ENCODE data around the gene SMARCC2. TPM values are rescaled to one million over a fixed set of nuclear protein-coding genes. Genes with fewer than 3 reads are reported as not detected.
A peak's percentile ranks its signal among the peaks of the same experiment; 100 is the strongest.

Gene SMARCC2
- total and polyA plus RNA-seq, 9 of the 15 experiments (the other 6 are each of a cell fraction or from before 2014, with no cell fraction given), result 11.9 to 86.0 (median 36.6) TPM

DNA sequence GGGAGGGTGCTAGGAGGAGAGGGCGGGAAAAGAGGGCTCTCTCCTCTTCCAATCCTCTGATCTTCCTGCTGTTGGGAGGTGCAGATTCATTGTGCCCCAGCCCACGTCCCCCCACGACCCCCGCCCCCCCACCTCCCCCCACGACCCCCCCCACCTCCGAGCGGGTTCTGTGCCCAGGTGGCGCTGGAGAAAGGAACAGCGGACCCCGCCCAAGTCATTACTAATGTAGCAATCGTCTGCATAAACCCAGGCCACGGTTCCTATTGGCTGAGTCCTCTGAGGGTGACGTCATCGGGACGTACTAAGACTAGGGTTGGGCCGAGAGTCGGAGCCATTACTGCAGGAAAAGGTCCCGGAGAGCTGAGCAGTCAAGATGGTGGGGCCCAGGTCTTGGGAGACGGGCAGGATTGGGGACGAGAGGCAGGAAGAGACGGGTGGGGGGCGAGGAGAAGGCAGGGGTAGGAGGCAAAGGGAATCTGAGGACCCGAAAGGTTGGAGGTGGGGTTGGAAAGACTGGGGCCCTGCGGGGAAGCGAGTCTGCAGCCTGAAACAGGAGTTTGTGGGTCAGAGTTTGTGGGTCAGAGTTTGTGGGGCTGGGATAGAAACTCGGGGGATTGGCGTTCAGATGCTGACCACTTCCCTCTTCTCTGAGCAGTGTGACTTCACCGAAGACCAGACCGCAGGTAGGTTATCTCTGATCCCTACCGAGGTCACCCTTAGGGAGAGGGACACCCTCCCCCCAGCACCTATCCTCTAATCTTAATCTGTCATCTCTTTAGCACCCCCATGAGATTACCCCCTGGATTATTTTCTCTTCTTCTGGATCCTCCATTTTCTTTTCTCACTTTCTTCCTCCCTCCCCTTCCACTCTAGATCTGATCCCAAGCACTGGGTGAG lies 31.0 kb downstream of the SMARCC2 start, which contains the start of gene MYL6 (continued):
- peak; percentile 100 for TF ChIP-seq JUND (IDR thresholded peaks at IDR 0.05; ENCODE audit: borderline replicate concordance, low read depth, low read length)
- peak; percentile 99 for TF ChIP-seq JUND (tag; IDR thresholded peaks at IDR 0.05; ENCODE audit: borderline replicate concordance, low read depth, low read length)
- TF ChIP-seq SIN3A (IDR thresholded peaks at IDR 0.05; ENCODE audit: borderline replicate concordance in 2 of 2, control insufficient read depth in 1 of 2, low read depth in 2 of 2, low read length in 2 of 2), result peak; percentile 32 to 34; a peak in 1 of 4 replicates
- peak; percentile 66; the same call in 1 of the 2 replicates for TF ChIP-seq HDAC2 (IDR thresholded peaks at IDR 0.05)
- TF ChIP-seq ZBTB17 (CRISPR knock-in tag; IDR thresholded peaks at IDR 0.05), result peak; percentile 83; the same call in 1 of the 2 replicates
- TF ChIP-seq PHTF2 (CRISPR knock-in tag; IDR thresholded peaks at IDR 0.05), result peak; percentile 75; the same call in 1 of the 2 replicates
- TF ChIP-seq SLC30A9 (CRISPR knock-in tag; IDR thresholded peaks at IDR 0.05), result 0 out of 2 replicates have a peak, but pooled peaks have one; percentile 59
- TF ChIP-seq NONO (IDR thresholded peaks at IDR 0.05; ENCODE audit: low read depth in 2 of 2, low read length in 1 of 2), result 0 out of 4 replicates have a peak, but pooled peaks of 1 of the 2 experiments have one; percentile 38
- TF ChIP-seq NFXL1 (CRISPR knock-in tag; IDR thresholded peaks at IDR 0.05), result peak; percentile 66; the same call in 1 of the 2 replicates
- no peak for TF ChIP-seq MIER1 (IDR thresholded peaks at IDR 0.05; ENCODE audit: low read depth)
- peak; percentile 97 for TF ChIP-seq TAF7 (tag; IDR thresholded peaks at IDR 0.05)
- no peak for TF ChIP-seq STAG1 (CRISPR knock-in tag; IDR thresholded peaks at IDR 0.05; ENCODE audit: borderline replicate concordance)
- TF ChIP-seq POLR2AphosphoS2 (IDR thresholded peaks at IDR 0.05; ENCODE audit: low read length), result peak; percentile 96
- TF ChIP-seq, protein P1, sequence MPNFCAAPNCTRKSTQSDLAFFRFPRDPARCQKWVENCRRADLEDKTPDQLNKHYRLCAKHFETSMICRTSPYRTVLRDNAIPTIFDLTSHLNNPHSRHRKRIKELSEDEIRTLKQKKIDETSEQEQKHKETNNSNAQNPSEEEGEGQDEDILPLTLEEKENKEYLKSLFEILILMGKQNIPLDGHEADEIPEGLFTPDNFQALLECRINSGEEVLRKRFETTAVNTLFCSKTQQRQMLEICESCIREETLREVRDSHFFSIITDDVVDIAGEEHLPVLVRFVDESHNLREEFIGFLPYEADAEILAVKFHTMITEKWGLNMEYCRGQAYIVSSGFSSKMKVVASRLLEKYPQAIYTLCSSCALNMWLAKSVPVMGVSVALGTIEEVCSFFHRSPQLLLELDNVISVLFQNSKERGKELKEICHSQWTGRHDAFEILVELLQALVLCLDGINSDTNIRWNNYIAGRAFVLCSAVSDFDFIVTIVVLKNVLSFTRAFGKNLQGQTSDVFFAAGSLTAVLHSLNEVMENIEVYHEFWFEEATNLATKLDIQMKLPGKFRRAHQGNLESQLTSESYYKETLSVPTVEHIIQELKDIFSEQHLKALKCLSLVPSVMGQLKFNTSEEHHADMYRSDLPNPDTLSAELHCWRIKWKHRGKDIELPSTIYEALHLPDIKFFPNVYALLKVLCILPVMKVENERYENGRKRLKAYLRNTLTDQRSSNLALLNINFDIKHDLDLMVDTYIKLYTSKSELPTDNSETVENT (CRISPR knock-in tag; IDR thresholded peaks at IDR 0.05), result peak; percentile 79
- TF ChIP-seq MITF (IDR thresholded peaks at IDR 0.05), result no peak
- peak; percentile 88 for TF ChIP-seq PHF8 (IDR thresholded peaks at IDR 0.05; ENCODE audit: borderline replicate concordance, low read length)
- TF ChIP-seq RBM22 (IDR thresholded peaks at IDR 0.05; ENCODE audit: low read depth, low read length, poor library complexity, severe bottlenecking), result peak; percentile 36
- peak; percentile 82 for TF ChIP-seq KAT8 (IDR thresholded peaks at IDR 0.05; ENCODE audit: low read depth)
- TF ChIP-seq KDM5B (IDR thresholded peaks at IDR 0.05; ENCODE audit: insufficient replicate concordance, low read depth, low read length), result peak; percentile 97
- peak; percentile 88; the same call in 1 of the 2 replicates for TF ChIP-seq HLTF (IDR thresholded peaks at IDR 0.05)
- peak in 1 of 2 experiments; percentile 43; a peak in 2 of 4 replicates for TF ChIP-seq MNT (conservative IDR thresholded peaks at IDR 0.05)
- peak; percentile 19; the same call in 1 of the 2 replicates for TF ChIP-seq ZNF57 (CRISPR knock-in tag; IDR thresholded peaks at IDR 0.05)

Measured in K562 (cell line).